22Rv1 (cell line): ENCODE measurements around the gene BRD2.
A peak's percentile ranks its signal among the peaks of the same experiment; 100 is the strongest.

Source experiments
- H3K27ac ChIP-seq: fragments of 450-650 bp; 2 replicates; pipeline ENCODE4 v1.5.1; 2017
- ZFX ChIP-seq: fragments of 450-650 bp; IDR thresholded peaks from 2 replicates; pipeline ENCODE4 v1.6.1; 2017; ENCODE audit warnings: antibody characterized with exemption, borderline replicate concordance
- TF ChIP-seq, protein P1 (sequence below): fragments of 450-650 bp; IDR thresholded peaks from 2 replicates; pipeline ENCODE4 v1.5.1; 2017; ENCODE audit warnings: mild to moderate bottlenecking

BRD2 gene

DNA sequence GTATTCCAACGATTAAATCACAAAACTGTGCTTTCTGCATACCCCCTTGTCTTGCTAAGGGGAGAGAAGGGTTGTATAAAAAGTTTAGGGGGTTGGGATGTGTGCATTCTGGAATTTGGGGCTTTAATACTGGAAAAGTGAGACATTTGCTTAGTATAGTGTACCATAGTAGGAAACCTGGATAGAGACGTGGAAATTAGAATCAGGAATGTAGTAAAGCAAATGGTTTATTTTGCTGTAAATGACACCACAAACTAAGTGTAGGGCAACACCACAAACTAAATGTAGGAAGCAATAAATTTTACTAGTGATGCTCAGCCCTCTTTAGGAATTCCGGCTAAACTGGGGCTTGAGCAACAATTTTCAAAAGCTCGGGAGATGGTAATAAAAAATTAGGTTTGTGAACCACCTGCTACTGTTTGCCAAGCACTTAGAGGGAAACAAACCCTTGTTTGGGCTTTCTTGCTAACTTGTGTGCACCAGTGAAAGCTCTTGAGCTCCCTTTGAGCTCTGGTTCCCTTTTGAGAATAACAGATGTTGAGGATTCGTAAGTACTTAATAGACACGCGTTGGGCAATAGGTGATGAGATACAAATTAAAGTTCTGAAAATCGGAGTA lies 13.8 kb downstream of the BRD2 start:
- TF ChIP-seq, protein P1, sequence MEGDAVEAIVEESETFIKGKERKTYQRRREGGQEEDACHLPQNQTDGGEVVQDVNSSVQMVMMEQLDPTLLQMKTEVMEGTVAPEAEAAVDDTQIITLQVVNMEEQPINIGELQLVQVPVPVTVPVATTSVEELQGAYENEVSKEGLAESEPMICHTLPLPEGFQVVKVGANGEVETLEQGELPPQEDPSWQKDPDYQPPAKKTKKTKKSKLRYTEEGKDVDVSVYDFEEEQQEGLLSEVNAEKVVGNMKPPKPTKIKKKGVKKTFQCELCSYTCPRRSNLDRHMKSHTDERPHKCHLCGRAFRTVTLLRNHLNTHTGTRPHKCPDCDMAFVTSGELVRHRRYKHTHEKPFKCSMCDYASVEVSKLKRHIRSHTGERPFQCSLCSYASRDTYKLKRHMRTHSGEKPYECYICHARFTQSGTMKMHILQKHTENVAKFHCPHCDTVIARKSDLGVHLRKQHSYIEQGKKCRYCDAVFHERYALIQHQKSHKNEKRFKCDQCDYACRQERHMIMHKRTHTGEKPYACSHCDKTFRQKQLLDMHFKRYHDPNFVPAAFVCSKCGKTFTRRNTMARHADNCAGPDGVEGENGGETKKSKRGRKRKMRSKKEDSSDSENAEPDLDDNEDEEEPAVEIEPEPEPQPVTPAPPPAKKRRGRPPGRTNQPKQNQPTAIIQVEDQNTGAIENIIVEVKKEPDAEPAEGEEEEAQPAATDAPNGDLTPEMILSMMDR, result no peak
- H3K27ac ChIP-seq, result peak overlapping the region; percentile 100

DNA sequence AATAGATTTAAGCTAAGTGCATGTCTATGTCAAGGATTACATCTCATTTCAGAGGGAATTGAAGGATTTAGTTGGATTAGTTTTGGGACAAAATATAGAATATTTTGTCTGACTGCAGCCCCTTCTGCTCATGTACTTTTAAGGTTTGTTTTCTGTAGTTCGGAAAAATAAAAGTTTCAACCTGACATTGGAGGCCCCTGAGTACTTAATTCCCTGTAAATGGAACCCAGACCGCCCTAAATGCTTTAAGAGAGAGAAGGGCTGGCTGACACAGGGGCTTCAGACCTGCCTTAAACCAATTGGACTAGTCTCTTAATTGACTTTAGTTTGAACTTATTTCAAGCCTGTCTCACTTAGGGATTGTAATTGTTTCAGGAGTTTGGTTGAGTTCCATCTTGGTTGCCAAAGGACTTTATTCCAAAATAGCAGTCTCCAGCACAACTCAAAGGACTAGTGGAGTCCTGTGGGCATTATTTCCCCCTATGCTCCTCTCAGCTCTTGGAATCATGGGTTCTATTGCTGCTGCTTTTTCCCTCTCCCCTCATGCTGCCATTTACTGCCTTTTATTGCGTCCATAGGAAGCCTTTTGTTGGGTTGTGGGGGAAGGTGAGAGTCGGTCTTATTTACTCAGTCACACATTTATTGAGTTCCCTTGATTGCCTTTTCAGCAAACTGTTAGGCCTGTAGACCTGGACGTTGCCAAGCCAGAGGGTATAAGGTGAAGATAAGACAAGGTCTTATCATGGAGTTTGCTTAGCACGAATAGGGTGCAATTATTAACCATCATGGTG lies 14.5 kb downstream of the BRD2 start:
- TF ChIP-seq ZFX, result no peak
- TF ChIP-seq, protein P1, result no peak
- H3K27ac ChIP-seq, result peak overlapping the region; percentile 100

DNA sequence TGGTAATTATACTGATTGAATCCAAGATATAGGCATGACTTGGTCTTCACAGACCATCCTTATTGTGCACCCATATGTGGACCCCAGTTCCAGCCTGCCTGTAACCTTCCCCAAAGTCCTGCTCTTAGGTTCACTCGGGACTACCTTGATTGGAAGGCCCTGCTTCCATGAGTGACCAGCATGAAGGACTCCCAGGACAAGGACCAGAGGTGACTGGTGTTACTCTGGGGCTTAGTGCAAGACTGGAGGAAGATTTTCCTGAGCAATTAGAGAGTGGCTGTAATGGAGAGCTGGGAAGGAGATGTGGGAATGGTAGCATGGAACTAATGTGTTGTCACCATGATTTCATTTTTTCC lies 15.1 kb downstream of the BRD2 start:
- peak overlapping the region; percentile 100 for H3K27ac ChIP-seq
- no peak for TF ChIP-seq ZFX
- TF ChIP-seq, protein P1, result no peak

DNA sequence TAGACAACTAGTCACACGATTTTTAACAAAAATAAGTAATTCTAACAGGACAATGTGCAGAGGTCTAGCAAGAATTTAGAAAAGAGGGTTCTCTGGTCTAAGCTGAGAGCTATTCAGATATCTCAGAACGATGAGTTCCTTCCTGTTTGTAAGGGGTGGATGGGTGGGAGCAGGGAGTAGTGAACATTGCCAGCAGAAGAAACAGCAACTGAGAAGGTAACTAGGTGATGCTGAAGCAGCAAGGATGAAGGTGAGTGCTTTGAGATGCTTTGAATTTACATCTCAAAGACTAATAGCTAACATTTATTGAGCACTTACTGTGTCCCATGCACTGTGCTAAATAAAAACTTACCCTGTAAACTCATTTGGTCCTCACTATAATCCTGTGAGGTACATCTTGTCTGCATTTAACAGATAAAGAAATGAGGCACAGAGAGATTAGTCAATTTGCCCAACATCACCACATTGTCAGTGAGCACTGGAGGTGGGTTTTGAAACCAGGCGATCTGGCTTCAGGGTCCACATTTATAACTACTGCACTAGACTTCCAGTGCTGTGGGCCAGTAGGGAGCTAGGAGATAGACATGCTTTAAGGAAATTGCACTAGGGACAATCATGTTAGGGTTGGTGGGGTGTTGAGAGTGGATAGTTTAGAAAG lies 15.7 kb downstream of the BRD2 start:
- H3K27ac ChIP-seq, result peak overlapping the region; percentile 100
- no peak for TF ChIP-seq ZFX
- TF ChIP-seq, protein P1, result no peak

DNA sequence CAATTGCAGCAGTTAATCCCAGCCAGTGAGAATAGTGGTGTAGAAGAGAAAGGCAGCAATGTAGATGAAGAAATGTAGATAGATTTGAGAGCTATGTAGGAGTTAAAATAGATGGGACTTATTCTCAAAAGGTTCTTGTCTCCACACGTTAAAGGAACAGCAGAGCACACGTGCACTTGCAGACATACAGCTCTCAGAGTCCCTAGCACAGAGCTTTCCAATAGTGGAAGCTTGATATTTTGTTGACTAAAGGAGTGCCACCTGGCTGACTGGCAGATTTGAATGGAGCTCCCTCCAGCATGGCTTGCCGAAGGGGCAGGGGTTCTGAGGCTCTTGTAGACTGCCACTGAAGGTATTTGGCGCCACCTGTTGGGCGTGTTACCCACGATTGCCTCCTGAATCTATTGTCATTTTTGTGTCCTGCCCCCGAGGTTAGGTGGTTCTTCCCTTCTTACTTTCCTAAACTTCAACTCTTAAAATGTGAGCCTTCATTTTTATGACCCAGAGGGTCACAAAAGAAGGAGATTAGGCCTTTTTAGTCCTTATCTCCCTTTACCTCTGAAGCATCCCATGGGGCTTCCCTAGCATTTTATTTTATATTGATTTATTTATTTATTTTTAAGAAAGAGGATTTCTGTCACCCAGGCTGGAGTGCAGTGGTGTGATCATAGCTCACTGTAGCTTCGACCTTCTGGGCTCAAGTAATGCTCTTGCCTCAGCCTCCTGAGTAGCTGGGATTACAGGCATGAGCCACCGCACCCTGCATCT lies 16.4 kb downstream of the BRD2 start:
- TF ChIP-seq, protein P1, result peak; percentile 92
- no peak for TF ChIP-seq ZFX
- peak overlapping the region; percentile 100 for H3K27ac ChIP-seq

DNA sequence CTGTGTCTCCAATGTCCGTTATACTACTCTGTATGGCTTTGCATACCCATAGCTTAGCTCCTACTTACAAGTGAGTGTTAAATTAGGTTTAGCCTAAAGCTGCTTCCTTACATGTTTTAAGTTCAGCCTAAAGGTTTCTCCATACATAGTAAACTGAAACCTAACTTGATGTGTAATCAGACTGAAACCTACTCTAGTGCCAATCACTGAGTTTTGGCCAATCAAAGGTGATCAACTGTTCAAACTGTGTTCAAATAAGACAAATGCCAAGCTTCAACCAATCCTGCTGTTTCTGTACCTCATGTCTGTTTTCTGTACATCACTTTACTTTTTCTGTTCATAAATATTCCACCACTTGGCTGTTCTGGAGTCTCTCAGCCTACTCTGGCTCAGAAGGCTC lies 21.0 kb downstream of the BRD2 start:
- TF ChIP-seq, protein P1, result no peak
- no peak for TF ChIP-seq ZFX

More for the DNA sequence above, 21.0 kb downstream of the BRD2 start:
- H3K27ac ChIP-seq, result no peak overlapping the region
